Large intestine (tissue), 12 donors: ENCODE measurements around the gene CSNK1D. TPM values are rescaled to one million over a fixed set of nuclear protein-coding genes. Genes with fewer than 3 reads are reported as not detected.

Experiments
- DNase-seq, 2 donors: peaks; one replicate each; pipeline versions ENCODE4 v3.0.0 to v3.0.0-alpha.2; 2013
- H3K27ac ChIP-seq: one replicate; pipeline ENCODE4 v1.5.1; 2013; ENCODE audit warnings: low read length
- H3K27me3 ChIP-seq: 2 replicates; pipeline ENCODE4 v1.6.1; 2013; ENCODE audit warnings: low read length; ENCODE audit not compliant: control insufficient read depth, insufficient read depth
- H3K36me3 ChIP-seq: 2 replicates; pipeline ENCODE4 v1.6.1; 2013; ENCODE audit warnings: low read length; ENCODE audit not compliant: control insufficient read depth, insufficient read depth
- H3K4me1 ChIP-seq: one replicate; pipeline ENCODE4 v1.6.1; 2013; ENCODE audit warnings: low read length; ENCODE audit not compliant: control insufficient read depth, insufficient read depth
- H3K4me3 ChIP-seq: one replicate; pipeline ENCODE4 v1.5.1; 2013; ENCODE audit warnings: low read length
- H3K9me3 ChIP-seq: one replicate; pipeline ENCODE4 v1.6.1; 2013; ENCODE audit warnings: mild to moderate bottlenecking, low read depth, low read length, moderate library complexity; ENCODE audit not compliant: control insufficient read depth
- WGBS: methylation state at CpG from one replicate; pipeline ENCODE4 v1.1.5; 2013; ENCODE audit warnings: low lambda C conversion rate; ENCODE audit not compliant: insufficient coverage; 5-methylcytosine and 5-hydroxymethylcytosine counted together
- long read RNA-seq, 11 donors: transcript quantifications; one replicate each; lab custom pipeline, GENCODE V29; 2026
- polyA plus RNA-seq: library from polyadenylated mRNA; unstranded; fragments of 120-200 nt; gene quantifications from one replicate; pipeline ENCODE4 v1.2.1, GENCODE V29; 2013

Gene CSNK1D
- polyA plus RNA-seq: 147 TPM
- long read RNA-seq, donor 1, partial matches to known transcripts: 0 of 5 reads
- long read RNA-seq, donor 1, other reads (novel, unspliced or antisense): 0 of 5 reads
- long read RNA-seq, donor 2, transcript CSNK1D-203 (10 exons, 2,047 nt): major isoform, 7 of 16 reads
- long read RNA-seq, donor 2, transcript CSNK1D-211 (3 exons, 692 nt): minor isoform, 6 of 16 reads
- long read RNA-seq, donor 2, partial matches to known transcripts: 0 of 16 reads
- long read RNA-seq, donor 2, other reads (novel, unspliced or antisense): 0 of 16 reads
- long read RNA-seq, donor 3: 0 reads
- long read RNA-seq, donor 4, partial matches to known transcripts: 0 of 1 reads
- long read RNA-seq, donor 4, other reads (novel, unspliced or antisense): 0 of 1 reads
- long read RNA-seq, donor 5, partial matches to known transcripts: 0 of 11 reads
- long read RNA-seq, donor 5, other reads (novel, unspliced or antisense): 0 of 11 reads
- long read RNA-seq, donor 6, transcript CSNK1D-203 (10 exons, 2,047 nt): major isoform, 15 of 23 reads
- long read RNA-seq, donor 6, partial matches to known transcripts: 0 of 23 reads
- long read RNA-seq, donor 6, other reads (novel, unspliced or antisense): 0 of 23 reads
- long read RNA-seq, donor 7, partial matches to known transcripts: 0 of 2 reads
- long read RNA-seq, donor 7, other reads (novel, unspliced or antisense): 0 of 2 reads
- long read RNA-seq, donor 8, transcript CSNK1D-203 (10 exons, 2,047 nt): major isoform, 11 of 22 reads
- long read RNA-seq, donor 8, partial matches to known transcripts: 0 of 22 reads
- long read RNA-seq, donor 8, other reads (novel, unspliced or antisense): 0 of 22 reads
- long read RNA-seq, donor 9, transcript CSNK1D-203 (10 exons, 2,047 nt): major isoform, 7 of 29 reads
- long read RNA-seq, donor 9, partial matches to known transcripts: 18 of 29 reads
- long read RNA-seq, donor 9, other reads (novel, unspliced or antisense): 0 of 29 reads
- long read RNA-seq, donor 10, transcript CSNK1D-203 (10 exons, 2,047 nt): major isoform, 7 of 16 reads
- long read RNA-seq, donor 10, partial matches to known transcripts: 0 of 16 reads
- long read RNA-seq, donor 10, other reads (novel, unspliced or antisense): 0 of 16 reads
- long read RNA-seq, donor 11, transcript CSNK1D-203 (10 exons, 2,047 nt): major isoform, 11 of 28 reads
- long read RNA-seq, donor 11, partial matches to known transcripts: 15 of 28 reads
- long read RNA-seq, donor 11, other reads (novel, unspliced or antisense): 0 of 28 reads

DNA sequence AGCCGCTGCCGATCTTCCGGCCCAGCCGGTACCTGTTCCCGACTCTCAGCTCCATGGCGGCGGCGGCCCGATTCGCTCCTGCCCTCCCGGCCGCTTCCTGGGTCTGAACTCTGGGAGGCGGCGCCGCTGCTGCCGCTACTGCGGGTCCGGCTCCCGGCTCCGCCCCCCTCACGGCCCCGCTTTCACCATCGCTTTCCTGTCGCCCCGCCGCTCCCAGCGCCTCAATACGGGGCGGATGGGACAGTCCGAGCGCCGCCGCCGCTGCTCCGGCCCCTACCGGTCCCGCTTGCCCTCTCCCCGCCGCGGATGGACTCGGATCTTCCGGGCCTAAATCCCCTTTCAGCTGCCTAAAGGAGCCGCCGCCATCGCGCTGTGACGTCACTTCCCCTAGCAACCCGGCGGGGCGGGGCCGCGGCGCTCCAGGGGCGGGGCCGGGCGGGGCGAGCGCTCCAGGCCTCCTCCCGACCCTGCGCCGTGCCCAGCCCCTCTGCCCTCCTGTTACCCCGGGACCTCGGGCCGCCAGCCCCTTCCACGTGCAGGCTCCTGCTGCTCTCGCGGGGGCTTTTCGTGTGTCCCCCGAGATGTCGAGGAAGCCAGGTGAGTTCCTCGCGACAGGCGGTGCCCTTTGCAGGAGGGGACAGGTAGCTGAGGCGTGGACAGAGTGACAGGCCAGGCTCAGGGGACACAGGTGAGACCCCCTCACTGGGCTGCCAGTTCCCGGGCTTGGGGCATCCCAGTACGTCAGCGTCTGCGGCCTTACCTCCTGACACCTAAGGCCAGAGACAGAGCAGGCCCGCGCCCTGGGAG is at the start of gene CSNK1D:
TSS of gene CSNK1D (minus strand) at position 374 of the 807 bp plus-strand sequence. CDS start at position 55, 319 bp downstream.
- no CpG with 5 or more reads among the region's 80 CpGs for WGBS
- Histone ChIP-seq H3K36me3 (peaks cover 24% of the 10 kb centered on the region), H3K27ac (peak within 1 kb of the TSS; percentile 94), H3K9me3 (peaks cover 3% of the 10 kb centered on the region), H3K4me3 (peak within 1 kb of the TSS; percentile 66), H3K4me1 (peaks cover 51% of the 10 kb centered on the region), H3K27me3 (no peaks in the 10 kb centered on the region)
- DNase-seq: peak; percentile 81 to 97

DNA sequence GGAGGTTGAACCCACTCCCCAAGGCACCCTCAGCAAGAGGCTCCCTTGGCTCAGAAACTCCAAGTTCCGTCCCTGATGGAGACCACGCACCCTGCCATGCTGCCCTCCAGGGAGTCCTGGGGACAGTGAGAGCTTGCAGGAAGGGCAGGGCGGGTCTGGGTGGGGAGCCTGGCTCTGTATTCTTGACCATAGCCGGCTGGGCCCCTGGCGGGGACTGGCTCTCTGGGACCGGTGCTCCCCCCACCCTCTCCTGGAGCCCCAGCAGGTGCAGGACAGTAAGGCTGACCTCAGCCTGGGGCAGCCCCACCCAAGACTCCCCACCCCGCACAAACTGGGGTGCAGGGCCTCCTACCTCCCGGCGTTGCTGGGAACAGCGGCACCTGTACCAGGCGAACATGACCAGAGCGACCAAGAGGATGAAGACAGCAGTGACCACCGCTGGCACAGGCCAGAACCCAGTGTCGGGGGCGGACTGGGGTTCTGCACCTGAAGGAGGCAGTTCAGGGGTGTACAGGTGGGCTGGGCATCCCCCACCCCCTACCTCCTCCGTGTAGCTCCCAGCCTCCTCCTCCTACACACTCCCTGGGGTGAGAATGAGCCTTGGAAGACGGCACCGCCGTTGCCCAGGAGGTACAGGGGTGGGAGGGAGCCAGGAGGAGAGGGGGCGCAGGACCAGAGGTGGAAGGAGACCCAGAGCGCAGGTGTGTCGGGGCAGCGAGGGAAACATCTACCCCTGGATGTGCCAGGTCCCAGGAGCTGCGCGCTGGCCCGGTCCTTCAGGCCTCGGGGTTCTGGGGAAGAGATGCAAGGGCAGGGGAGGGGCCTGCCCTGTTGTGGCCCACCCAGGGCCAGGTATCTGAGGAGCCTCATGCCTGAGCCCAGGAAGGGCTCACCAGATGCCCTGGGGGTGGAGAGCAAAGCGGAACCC is 49.3 kb upstream of the CSNK1D start:
- Histone ChIP-seq H3K9me3 (peaks cover 12% of the 10 kb centered on the region), H3K27ac (no peak overlapping the region)
- DNase-seq: no peak

DNA sequence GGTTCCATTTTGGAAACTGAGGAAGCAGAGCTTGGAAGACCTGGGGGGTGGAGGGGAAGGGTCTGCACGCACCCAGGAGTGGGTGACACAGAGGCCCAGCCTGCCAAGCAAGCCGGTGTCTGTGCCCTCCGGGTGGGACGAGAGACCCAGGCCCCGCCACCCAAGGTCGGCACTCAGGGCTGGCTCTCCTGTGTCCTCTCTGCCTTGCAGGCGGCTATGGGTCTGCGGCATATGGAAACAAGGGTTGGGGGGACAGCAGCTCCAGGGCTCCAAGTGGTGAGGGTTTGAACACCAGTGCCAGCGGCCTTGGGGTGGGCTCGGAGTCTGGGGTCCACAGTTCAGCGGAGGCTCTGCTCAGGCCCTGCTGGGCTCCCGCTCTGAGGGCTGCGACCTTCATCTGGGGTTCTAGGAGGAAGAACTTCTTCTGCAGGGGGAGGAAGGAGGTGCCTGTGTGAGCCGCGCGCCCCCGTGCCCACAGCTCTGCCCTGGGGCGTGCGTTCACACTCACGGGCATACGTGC is 48.5 kb upstream of the CSNK1D start:
- H3K9me3 ChIP-seq: peaks cover 12% of the 10 kb centered on the region
- H3K36me3 ChIP-seq: no peaks in the 10 kb centered on the region
- no CpG with 5 or more reads among the region's 21 CpGs for WGBS
- H3K4me1 ChIP-seq: peaks cover 15% of the 10 kb centered on the region
- H3K4me3 ChIP-seq: no peak overlapping the region
- no peak for DNase-seq
- no peaks in the 10 kb centered on the region for H3K27me3 ChIP-seq
- H3K27ac ChIP-seq: no peak overlapping the region

More for the DNA sequence above, 49.3 kb upstream of the CSNK1D start:
- Histone ChIP-seq H3K27me3 (no peaks in the 10 kb centered on the region), H3K36me3 (no peaks in the 10 kb centered on the region), H3K4me1 (peaks cover 8% of the 10 kb centered on the region), H3K4me3 (no peak overlapping the region)
- WGBS: no CpG with 5 or more reads among the region's 28 CpGs

DNA sequence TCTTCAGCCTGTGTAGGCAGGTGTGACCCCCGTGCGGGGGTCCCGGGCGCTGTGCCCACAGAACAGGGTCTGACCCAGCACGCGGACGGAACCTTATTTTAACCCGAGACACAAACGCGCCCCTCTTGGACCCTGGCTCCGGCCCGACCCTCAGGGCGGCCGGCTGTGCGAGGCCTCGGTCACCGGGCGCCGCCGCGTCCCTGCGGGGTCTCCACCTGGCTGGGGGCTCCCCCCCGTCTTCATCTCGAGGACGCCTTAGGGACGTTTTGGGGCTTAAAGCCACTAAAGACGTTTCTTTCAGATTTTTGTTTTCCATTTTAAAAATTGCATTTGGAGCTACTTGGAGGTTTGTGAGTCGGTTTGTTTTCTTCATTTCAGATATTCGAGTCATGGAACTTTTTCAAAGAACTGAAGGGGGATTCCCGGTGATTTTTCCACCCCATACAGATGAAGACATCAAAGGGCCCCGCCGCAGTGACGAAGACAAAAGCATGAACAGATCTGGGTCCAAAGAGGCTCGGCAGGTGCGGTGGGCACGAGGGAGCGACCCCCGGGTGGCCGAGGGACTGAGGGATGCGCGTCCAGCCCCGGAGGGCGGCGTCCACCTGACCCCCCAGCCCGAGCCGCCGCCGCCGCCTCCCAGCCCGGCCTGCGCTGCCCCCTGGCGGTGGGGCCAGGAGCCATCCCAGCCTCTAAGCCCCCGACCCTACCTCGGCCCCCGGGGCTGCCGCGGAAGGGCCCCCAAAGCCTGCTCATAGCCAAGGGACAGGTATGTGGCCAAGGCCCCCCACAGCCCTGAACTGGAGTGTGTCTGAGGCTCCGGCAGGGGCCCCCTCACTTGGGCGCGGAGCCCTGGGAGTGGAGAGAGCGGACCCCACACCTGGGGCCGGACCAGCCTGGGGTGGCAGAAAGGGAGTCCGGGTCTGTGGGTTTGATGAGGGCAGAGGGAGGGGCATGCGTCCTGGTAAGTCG is 47.7 kb upstream of the CSNK1D start:
- H3K27ac ChIP-seq: no peak overlapping the region
- H3K9me3 ChIP-seq: peaks cover 12% of the 10 kb centered on the region
- no peak overlapping the region for H3K4me3 ChIP-seq
- no peak for DNase-seq
- peaks cover under 1% of the 10 kb centered on the region for H3K27me3 ChIP-seq
- no peaks in the 10 kb centered on the region for H3K36me3 ChIP-seq
- WGBS: no CpG with 5 or more reads among the region's 65 CpGs
- peaks cover 21% of the 10 kb centered on the region for H3K4me1 ChIP-seq

DNA sequence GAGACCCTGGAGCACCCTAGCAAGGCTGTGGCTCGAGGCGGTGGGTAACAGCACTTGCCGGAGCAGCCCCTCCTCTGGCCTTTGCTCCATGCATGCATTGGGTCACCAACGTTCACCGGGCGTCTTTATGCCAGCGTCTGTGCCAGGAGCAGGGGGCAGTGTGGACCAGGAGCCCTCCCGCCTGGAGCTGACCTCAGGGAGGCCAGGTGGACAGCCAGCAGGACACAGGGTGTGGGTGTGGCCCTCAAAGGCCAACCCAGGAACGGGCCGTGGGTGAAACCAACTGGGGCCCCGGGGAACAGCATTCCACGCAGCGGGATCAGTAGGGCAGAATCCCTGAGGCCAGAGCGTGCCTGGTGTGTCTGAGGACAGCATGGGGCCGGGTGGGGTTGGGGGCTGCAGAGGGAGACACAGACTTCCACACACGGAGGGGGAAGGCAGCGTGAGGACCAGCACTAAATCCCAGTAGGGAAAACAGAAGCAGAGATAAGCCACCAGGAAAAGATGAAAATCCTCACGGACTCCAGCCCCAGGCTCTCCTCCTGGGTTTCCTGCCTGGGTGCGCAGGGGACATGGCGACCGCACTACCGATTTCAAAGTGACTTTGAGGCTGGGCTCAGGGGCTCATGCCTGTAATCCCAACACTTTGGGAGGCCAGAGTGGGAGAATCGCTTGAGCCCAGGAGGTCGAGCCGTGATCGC is 46.8 kb upstream of the CSNK1D start:
- Histone ChIP-seq H3K27me3 (peaks cover 10% of the 10 kb centered on the region), H3K4me3 (no peak overlapping the region), H3K36me3 (no peaks in the 10 kb centered on the region), H3K4me1 (peaks cover 31% of the 10 kb centered on the region), H3K27ac (no peak overlapping the region), H3K9me3 (peaks cover 14% of the 10 kb centered on the region)
- DNase-seq: no peak
- 40% methylated on average over 2 of the region's 26 CpGs for WGBS

DNA sequence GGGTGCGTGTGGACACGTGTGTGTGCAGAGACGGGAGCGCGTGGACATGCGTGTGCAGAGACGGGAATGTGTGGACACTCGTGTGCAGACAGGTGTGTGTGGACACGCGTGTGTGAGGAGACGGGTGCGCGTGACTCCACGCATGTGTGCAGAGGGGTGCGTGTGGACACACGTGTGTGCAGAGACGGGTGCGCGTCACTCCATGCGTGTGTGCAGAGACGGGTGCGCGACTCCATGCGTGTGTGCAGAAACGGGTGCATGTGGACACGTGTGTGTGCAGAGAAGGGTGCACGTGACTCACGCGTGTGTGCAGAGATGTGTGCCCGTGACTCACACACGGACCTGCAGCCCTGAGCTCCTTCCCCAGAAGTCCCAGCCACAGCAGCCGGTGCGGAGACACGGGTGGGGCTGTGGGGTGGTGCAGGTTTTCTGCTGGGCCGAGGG is 46.1 kb upstream of the CSNK1D start:
- Histone ChIP-seq H3K9me3 (peaks cover 14% of the 10 kb centered on the region), H3K4me1 (peaks cover 32% of the 10 kb centered on the region), H3K27me3 (peaks cover 11% of the 10 kb centered on the region), H3K36me3 (no peaks in the 10 kb centered on the region), H3K4me3 (no peak overlapping the region), H3K27ac (no peak overlapping the region)
- DNase-seq: no peak
- WGBS: no CpG with 5 or more reads among the region's 35 CpGs

DNA sequence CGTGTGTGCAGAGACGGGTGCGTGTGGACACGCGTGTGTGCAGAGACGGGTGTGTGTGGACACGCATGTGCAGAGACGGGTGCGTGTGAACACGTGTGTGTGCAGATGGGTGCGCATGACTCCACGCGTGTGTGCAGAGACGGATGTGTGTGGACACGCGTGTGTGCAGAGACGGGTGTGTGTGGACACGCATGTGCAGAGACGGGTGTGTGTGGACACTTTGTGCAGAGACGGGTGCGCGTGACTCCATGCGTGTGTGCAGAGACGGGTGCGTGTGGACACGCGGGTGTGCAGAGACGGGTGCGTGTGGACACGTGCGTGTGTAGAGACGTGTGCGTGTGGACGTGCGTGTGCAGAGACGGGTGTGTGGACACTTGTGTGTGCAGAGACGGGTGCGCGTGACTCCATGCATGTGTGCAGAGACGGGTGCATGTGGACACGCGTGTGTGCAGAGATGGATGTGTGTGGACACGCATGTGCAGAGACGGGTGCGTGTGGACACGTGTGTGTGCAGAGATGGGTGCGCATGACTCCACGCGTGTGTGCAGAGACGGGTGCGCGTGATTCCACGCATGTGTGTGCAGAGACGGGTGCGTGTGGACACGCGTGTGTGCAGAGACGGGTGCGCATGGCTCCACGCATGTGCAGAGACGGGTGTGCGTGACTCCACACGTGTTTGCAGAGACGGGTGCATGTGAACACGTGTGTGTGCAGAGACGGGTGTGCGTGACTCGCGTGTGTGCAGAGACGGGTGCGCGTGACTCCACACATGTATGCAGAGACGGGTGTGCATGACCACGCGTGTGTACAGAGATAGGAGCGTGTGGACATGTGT is 45.5 kb upstream of the CSNK1D start:
- H3K4me1 ChIP-seq: peaks cover 32% of the 10 kb centered on the region
- no peak overlapping the region for H3K27ac ChIP-seq
- no peaks in the 10 kb centered on the region for H3K36me3 ChIP-seq
- H3K9me3 ChIP-seq: peaks cover 14% of the 10 kb centered on the region
- WGBS: 100% methylated on average over 2 of the region's 76 CpGs
- DNase-seq: no peak
- H3K27me3 ChIP-seq: peaks cover 11% of the 10 kb centered on the region
- no peak overlapping the region for H3K4me3 ChIP-seq
